GM21737 (cell line): ENCODE results near the gene KANK3.
"Not testable (repeated sequence)": the region's sequence is repeated elsewhere in the genome, so short reads cannot be mapped to it uniquely, and the experiment has no call there.

ENCODE experiments used
- ATAC-seq: cut with Tn5 transposase; IDR thresholded peaks from one replicate; pipeline ENCODE4 v1.9.1; 2021; ENCODE audit warnings: mild to moderate bottlenecking, moderate library complexity; ENCODE audit not compliant: unreplicated experiment

Gene KANK3

DNA sequence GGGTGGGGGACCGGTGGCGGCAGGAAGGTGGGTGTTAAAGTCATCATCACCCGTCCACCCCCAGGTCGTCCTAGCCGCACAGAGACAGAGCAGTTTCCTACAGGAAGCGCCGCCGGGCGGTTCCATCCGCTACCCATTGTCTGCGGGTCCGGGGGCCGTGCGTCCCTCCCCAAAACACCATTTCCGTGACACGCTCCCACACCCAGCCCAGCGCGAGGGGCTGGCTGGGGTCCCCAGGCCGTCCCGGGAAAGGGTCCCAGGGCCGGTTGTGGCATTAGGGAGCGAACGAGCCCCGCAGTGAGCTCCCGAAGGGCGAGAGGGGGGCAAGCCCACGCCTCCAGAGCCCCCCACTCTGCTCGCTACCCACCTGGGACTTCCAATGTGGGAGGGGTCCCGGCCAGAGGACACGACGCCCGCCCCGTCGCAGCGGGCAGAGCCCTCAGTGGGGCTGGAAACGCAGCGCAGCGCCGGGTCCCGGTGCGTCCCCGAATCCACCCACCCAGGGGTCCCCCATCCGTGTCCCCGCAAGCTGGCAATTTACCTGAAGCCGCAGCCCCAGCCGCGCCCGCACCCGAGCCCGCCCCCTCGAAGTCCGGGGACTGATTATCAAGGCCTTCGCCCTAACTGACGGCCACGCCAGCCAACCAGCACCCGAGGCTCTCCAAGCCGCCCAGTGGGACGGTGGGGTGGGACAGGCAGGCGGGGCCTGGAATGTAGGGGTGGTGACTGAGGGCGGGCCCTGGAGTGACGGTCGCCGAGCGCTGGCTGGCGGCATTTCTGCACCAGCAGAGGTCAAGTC, at the start of gene KANK3:
KANK3 (minus strand) TSS at position 579 of the 799 bp plus-strand sequence. CDS start 5,434 bp downstream, outside the sequence.
- peak; percentile 98 for ATAC-seq

DNA sequence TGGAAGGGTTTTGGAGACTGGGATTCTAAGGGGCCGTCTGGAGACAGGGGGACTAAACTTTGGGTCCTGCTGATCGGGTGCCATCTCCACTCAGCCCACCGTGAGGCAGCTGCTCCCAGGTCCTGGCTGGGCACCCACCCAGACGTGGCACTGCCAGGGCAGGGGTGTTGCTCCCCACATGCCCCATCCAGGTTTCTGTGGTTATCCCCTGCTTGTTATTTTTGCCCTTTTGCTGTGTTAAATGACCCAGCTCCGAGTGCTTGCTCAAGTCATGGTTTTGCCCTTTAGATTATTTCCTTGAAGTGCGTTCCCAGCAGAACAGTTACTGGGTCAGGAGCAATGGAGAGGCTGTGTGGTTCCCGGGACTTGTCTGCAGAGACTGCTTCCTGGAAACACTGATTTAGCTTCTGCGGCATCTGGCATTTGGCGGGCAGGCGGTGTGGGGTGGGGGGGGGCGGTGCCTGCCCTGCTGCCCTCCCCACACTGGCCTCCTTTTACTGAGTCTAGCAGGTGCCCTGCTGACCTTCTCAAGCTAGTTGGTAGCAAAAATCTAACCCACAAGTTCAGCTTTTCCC, 49.0 kb upstream of the KANK3 start:
- no peak for ATAC-seq

DNA sequence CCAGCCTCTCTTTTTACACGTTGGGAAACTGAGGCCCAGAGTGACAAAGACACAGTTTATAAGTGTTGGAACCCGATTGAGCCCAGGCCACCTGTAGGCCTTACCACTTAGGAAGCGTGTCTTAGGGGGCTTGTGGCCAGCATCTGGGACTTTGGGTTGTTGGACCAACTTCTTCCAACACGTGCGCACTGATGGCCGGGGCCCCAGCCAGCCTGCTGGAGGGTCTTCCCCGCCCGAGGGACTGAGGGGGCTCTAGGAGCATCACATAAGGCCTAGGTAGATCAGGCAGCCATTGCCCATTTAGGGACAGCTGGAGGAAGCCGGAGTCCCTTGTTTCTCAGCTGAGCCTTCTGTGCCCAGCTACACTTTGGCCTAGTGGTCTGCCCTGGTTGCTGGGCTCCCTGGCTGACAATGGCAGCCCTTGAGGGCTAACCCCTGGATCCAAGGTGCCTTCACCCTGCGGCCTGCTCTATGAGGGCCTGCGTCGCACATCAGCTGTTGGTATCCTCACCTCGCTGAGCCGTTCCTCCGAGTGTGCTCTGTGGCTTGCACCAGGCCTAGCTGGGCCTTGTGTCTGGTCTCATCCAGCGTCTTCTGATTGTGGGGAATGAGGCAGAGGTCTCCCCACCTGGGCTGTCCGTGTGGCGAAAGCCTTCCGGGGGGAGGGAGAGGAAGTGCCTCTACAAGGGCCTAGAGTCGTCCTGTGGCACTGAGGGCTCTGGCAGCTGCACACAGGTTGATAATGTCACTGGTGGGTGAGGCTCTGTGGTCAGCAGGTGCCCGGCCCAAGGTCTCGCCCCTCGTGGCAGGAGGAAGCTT, 48.3 kb upstream of the KANK3 start:
- no peak for ATAC-seq

DNA sequence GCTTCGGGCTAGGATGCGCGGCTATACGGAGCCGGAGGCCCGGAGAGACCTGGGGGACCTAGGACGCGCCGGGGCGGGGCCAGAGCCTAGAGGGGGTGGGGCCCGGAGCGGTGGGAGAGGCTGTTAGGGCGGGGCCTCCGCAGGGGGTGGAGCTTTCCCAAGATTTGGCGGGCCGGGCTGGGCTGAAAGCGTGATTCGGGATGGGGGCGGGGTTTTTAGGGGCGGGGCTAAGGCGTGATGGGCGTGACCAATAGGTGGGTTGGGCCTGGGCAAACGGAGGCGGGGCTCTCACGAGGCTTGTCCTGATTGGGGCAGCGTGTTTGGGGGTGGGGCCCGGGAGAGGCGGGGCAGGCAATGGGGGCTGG, 47.5 kb upstream of the KANK3 start:
- ATAC-seq = peak; percentile 38

DNA sequence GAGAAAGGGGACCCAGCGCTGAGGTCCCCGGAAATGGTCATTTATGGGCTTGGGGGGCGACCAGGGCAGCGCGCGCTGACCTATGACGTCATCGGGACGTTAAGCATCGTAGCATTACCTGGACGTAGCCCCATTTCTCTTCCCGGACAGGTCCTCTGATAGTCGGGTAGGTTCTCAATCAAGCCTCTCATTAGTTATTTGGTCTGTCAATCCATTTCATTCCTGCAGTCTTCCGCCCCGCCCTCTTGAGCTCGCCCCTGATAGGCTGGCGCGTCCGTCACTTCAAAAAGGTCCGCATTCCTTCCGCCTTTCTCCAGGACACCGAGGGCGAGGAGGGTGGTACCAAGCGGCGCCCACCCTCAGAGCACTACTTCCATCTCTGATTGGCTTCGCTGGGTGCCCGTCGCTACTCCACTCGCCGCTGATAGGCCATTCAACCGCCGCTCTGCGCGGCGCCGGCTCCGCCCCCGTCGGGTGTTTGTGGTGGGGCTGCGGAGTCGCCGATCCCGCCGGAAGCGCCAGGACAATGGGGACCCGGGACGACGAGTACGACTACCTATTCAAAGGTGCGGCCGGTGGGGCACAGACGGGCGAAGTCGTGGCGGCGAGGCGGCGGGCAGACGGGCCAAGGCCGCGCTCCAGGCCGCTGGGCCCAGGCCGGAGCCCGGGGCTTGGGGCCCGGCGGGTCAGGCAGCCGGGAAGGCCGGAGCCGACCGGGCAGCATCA, 47.0 kb upstream of the KANK3 start, which contains the start of gene RAB11B:
RAB11B (plus strand) TSS at position 470 of the 726 bp plus-strand sequence; CDS start at position 527, 57 bp downstream.
- peak; percentile 89 for ATAC-seq

DNA sequence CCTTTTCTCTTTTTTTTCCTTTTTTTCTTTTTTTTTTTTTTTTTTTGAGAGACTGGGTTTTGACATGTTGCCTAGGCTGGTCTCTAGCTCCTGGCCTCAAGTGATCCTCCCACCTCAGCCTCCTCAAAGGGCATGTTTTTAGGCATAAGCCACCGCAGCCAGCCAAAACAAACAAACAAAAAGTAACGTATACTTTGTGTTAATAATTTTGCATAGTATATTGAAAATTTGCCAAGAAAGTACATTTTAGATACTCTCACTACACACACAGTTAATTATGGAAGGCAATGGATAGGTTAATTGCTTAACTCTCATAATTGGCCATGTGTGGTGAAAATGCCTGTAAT, 45.5 kb upstream of the KANK3 start:
- no peak for ATAC-seq

DNA sequence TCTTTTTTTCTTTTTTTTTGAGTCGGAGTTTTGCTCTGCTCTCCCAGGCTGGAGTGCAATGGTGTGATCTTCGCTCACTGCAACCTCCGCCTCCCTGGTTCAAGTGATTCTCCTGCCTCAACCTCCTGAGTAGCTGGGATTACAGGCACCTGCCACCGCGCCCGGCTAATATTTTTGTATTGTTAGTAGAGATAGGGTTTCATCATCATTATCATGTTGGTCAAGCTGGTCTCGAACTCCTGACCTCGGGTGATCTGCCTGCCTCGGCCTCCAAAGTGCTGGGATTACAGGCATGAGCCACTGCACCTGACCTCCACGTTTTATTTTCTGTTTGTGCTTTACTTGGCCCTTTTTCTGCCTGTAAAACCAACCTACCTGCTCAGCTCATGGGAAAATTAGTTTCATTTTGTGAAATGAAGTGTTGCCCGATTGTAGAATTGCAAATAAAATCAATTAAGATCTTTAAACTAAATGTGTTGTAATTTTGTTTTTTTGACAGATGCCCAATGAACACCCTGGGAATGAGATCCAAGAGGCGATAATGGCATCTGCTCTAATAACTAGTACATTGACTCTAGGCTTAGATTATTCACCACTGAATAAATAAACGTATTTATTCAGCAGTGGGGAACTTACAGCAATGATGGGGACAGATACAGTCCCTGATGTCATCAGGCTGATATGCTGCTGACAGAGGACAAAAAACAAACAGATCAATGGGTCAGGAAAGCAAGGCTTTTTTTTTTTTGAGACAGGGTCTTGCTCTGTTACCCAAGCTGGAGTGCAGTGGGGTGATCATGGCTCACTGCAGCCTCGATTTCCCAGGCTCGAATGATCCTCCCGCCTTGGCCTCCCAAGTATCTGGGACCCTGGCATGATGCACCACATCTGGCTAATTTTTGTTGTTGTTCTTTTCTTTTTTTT, 44.9 kb upstream of the KANK3 start:
- ATAC-seq = no peak

DNA sequence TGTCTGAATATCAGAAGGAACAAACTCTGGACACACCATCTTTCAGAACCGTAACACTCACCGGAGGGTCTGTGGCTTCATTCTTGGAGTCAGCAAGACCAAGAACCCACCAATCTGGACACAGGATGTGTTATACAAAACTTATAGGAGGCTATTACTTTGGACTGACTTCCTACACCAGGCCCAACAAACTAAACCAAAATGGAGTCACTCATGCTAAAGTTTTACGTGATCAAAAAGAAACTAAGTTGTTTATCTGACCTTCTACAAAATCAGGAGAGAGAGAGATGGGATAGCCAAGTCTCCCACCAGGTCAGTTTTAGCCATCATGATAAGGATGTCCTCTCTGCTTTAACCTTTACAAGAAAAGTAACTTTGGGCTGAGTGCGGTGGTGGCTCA, 43.9 kb upstream of the KANK3 start:
- no peak for ATAC-seq

DNA sequence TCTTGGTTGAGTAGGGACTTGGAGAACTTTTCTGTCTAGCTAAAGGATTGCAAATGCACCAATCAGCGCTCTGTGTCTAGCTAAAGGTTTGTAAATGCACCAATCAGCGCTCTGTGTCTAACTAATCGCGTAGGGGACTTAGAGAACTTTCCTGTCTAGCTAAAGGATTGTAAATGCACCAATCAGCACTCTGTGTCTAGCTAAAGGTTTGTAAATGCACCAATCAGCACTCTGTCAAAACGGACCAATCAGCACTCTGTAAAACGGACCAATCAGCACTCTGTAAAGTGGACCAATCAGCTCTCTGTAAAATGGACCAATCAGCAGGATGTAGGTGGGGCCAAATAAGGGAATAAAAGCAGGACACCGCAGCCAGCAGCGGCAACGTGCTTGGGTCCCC, 43.4 kb upstream of the KANK3 start:
- ATAC-seq = not testable (repeated sequence)

DNA sequence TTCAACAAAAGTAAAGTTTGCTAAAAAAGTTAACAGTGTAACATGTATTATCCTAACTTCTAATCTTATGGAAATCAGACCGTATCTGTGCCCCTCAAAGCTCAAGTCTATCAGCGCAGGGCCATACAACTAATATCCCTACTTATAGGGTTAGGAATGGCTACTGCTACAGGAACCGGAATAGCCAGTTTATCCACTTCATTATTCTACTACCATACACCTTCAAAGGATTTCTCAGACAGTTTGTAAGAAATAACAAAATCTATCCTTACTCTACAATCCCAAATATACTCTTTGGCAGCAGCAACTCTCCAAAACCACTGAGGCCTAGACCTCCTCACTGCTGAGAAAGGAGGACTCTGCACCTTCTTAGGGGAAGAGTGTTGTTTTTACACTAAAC, 42.5 kb upstream of the KANK3 start:
- ATAC-seq = not testable (repeated sequence)

DNA sequence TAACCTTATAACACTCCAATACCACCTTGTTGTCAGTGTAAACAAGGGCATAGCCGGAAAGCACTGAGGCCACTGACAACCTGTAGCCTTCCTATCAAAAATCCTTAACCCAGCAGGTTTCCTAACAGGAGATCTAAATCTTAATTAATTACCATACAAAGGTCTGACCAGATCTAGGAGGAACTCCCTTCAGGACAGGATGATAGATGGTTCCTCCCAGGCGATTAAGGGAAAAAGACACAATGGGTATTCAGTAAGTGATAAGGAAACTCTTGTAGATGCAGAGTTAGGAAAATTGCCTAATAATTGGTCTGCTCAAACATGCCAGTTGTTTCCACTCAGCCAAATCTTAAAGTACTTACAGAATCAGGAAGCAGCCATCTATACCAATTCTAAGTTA, 42.0 kb upstream of the KANK3 start:
- not testable (repeated sequence) for ATAC-seq

DNA sequence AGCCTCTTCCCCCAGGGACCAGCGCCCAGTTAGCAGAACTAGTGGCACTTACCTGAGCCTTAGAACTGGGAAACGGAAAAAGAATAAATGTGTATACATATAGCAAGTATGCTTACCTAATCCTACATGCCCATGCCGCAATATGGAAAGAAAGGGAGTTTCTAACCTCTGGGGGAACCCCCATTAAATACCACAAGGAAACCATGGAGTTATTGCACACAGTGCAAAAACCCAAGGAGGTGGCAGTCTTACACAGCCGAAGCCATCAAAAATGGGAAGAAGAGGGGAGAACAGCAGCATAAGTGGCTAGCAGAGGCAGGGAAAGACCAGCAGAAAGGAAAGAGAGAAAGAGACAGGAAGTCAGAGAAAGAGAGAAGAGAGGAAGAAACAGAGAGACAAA, 41.5 kb upstream of the KANK3 start:
- ATAC-seq = not testable (repeated sequence)

DNA sequence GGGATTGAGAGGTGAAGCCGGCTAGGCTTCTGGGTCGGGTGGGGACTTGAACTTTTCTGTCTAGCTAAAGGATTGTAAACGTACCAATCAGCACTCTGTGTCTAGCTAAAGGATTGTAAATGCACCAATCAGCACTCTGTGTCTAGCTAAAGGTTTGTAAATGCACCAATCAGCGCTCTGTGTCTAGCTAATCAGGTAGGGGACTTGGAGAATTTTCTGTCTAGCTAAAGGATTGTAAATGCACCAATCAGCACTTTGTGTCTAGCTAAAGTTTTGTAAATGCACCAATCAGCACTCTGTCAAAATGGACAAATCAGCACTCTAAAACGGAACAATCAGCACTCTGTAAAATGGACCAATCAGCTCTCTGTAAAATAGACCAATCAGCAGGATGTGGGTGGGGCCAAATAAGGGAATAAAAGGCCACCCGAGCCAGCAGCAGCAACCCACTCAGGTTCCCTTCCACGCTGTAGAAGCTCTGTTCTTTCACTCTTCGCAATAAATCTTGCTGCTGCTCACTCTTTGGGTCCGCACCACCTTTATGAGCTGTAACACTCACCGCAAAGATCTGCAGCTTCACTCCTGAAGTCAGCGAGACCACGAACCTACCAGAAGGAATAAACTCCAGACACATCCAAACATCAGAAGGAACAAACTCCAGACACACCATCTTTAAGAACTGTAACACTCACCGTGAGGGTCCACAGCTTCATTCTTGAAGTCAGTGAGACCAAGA, 36.3 kb upstream of the KANK3 start:
- not testable (repeated sequence) for ATAC-seq

DNA sequence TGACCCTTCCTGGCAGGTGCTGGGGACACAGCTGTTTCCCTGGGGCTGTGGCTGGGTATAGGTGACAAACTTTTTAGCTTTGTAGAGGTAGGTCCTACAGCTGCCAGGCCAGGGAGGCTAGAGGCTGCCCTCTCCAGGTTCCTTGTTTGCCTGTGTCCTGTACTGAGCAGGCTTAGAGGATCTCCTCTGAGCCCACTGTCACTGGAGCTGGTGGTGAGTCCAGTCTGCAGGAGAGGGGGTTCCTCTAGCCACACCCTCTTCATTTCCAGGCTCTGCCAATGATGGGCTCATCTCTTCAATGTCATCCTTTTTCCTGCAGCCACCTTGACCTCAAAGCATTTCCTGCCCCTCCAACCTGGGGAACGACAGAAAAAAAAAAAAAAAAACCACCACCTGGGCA, 34.5 kb upstream of the KANK3 start:
- no peak for ATAC-seq

DNA sequence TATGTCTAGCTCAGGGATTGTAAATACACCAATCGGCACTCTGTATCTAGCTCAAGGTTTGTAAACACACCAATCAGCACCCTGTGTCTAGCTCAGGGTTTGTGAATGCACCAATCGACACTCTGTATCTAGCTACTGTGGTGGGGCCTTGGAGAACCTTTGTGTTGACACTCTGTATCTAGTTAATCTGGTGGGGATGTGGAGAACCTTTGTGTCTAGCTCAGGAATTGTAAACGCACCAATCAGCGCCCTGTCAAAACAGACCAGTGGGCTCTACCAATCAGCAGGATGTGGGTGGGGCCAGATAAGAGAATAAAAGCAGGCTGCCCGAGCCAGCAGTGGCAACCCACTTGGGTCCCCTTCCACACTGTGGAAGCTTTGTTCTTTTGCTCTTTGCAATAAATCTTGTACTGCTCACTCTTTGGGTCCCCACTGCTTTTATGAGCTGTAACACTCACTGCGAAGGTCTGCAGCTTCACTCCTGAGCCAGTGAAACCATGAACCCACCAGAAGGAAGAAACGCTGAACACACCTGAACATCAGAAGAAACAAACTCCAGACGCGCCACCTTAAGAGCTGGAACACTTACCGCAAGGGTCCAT, 33.4 kb upstream of the KANK3 start:
- not testable (repeated sequence) for ATAC-seq

DNA sequence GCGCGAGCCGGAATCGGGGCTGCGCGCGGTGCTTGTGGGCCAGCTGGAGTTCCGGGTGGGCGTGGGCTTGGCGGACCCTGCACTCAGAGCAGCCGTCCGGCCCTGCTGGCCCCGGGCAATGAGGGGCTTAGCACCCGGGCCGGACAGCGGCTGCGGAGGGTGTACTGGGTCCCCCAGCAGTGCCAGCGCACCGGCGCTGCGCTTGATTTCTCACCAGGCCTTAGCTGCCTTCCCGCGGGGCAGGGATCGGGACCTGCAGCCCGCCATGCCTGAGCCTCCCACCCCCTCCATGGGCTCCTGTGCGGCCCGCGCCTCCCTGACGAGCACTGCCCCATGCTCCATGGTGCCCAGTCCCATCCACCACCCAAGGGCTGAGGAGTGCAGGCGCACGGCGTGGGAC, 32.7 kb upstream of the KANK3 start:
- not testable (repeated sequence) for ATAC-seq

DNA sequence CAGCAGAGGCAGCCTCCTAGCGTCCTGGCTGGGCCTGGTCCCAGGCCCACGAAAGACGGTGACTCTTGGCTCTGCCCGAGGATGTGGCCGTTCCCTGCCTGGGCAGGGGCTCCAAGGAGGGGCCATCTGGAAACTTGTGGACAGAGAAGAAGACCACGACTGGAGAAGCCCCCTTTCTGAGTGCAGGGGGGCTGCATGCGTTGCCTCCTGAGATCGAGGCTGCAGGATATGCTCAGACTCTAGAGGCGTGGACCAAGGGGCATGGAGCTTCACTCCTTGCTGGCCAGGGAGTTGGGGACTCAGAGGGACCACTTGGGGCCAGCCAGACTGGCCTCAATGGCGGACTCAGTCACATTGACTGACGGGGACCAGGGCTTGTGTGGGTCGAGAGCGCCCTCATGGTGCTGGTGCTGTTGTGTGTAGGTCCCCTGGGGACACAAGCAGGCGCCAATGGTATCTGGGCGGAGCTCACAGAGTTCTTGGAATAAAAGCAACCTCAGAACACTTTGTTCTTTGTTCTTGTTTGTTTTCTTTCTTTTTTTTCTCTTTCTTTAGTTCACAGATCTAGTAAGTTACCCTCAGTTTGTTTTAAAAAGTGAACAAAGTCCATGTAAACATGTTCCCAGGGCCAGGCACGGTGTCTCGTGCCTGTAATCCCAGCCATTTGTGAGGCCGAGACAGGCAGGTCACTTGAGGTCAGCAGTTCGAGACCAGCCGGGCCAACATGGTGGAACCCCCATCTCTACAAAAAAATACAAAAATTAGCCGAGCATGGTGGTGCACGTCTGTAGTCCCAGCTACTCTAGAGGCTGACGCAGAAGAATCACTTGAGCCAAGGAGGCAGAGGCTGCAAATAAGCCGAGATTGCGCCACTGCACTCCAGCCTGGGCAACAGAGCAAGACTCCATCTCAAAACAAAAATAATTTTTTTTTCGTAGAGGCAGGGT, 31.1 kb upstream of the KANK3 start:
- no peak for ATAC-seq
